HG03442 (cell line): ENCODE data around the gene PGGHG.

Source experiments
- ATAC-seq: cut with Tn5 transposase; IDR thresholded peaks from one replicate; pipeline ENCODE4 v1.9.1; 2021; ENCODE audit warnings: mild to moderate bottlenecking, moderate library complexity; ENCODE audit not compliant: unreplicated experiment

Gene PGGHG

DNA sequence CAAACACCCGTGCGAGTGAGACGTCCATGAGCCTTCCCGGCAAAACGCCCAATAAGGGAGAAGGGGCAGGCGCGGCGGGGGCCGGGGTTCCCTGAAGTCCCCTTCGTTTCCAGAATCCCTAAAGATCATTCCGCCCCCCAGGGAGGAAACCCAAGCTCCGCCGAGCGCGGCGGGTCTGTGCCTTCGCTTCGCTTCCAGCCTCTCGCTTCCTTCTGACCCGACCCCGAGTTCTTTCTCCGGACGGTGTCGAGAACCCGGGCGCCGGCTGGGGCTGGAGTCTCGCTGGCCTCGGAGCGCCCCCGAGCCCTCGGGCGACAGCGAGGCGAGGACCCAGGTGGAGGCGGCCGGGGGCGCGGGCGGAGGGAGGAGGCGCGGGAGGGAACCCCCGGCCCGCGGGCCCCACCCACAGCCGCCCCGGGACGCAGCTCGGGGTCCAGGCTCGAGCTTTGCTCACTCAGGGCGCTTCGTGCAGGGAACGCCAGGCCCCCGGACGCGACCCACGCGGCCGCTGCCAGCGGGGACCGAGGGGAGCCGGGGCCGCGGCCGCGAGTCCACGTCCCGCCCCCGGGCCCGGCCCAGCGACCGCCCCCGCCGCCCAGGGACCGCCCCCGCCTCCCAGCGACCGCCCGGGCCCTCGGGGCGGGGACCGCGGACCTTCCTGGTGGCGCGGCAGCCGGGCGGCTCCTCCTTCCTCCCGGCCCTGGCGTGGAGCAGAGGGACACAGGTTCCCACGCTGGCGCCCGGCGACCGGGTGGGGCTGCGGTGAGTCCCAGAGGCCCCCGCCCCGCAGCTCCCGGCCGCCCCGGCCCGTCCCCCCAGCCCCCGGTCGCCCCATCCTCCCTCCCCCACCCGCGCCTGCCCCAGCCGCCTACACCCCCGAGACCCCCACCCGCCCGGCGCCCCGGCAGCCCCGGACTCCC is at the start of gene PGGHG:
PGGHG (plus strand) TSS at position 649 of the 920 bp plus-strand sequence. CDS start 691 bp downstream, outside the sequence.
- no peak for ATAC-seq

DNA sequence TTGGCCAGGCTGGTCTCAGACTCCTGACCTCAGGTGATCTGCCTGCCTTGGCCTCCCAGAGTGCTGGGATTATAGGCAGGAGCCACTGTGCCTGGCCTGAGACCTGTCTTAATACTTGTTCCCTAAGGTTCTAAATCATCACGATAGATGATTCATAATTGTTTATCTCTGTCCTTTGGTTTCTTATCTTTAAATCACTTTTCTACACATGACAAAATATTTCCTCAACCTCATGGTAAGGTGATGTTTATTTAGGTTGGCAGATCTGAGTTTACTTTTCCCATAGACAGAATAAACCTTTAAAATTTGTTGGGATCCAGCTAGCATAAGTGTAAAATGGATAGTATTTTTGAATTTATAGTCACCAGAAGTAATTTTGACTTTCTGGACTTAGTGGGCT is 48.6 kb upstream of the PGGHG start:
- ATAC-seq = no peak

DNA sequence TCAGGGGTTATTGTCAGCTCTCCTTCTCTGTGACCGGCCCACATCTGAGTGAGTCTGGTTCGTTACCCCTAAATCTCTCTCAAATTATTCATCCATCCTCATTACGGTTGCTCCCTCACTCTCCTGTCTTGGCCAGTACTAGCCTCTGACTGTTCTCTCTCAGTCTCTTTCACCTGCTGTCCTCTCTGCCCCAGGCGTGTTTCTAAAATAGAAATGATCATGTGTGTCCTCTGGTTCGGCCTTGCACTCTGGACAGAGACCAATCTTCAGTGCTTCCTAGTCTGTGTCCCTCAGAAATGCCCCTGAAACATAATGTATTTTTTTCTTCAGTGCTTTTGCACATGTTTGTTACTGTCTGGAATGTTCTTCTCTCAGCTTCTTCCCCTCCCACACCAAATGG is 47.3 kb upstream of the PGGHG start:
- no peak for ATAC-seq

DNA sequence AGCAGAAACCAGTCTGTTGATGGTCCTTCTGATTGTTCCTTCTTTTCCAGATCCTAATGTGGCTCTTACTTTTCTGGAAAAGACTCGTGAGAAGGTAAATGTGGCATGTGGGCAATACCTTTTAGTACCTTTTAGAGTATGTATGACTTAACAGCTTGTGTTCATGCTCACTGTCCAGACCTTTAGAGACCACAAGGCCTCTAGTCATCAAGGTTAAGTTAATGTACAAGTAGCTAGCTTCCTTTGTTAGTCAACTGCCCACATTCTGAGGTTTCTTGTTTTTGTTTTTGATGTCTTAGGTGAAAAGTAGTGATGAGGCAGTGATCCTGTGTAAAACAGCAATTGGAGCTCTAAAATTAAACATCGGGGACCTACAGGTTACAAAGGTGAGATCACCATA is 44.5 kb upstream of the PGGHG start:
- ATAC-seq = no peak

DNA sequence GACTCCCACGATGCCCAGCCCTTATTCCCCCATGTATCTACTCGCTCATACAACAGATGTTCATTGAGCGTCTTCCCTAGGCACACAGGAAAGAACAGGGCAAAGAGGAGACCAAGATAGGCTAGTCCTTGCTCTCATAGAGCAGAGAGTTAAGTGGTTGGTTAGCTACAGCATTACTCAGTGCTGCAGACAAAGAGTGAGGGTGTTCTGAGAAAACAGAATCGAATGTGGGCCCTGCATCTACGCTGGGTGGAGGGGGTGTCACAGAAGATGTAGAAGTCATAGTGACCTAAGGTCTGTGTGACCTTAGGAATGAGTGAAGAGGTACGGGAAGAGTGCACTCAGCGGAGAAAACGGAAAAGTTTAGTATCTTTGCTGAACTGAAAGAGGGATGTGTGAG is 39.9 kb upstream of the PGGHG start:
- no peak for ATAC-seq

DNA sequence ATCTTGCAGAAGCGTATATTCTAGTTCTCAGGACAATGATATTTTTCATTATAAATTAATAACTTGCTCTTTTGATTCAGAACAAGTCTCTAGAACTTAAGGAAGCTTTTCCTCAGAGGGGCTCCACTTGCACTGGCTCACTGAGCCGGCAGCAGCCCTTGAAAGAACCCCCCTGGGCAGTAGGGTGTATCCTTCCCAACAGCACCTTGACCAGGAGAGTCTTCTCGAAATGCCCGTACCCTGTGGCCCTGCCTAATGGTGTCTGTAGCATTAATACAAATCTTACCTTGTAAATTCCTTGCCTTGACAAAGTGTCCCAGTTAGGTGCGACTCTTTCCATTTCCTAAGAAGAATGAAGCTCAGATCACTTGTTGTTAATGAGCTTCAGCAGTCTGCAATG is 38.7 kb upstream of the PGGHG start:
- ATAC-seq = no peak

DNA sequence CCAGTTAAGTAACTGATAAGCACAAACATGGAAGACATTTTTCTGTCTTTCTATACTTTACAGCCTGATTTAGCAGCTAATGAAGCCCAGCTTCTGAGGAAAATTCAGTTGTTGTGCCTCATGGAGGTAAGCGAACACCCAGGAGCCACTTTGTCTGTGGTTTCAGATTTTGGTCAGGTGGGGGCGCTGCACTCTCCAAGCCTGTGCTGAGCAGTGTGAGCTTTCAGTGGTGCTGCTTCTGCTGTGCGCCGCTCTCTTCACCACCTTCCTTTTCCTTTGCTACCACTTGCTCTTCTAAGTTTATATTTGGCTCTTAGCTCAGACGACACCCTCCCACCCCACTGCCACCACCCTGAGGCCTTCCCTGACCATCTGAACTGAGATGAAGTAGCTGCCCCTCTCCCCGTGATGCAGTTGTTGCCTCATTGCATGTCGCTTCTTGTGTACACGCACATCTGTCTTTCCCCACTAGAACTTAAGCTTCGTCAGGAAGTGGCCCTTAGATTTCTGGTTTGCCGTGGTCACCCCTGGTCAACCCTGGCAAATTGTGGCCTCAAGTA is 38.1 kb upstream of the PGGHG start:
- ATAC-seq = no peak

DNA sequence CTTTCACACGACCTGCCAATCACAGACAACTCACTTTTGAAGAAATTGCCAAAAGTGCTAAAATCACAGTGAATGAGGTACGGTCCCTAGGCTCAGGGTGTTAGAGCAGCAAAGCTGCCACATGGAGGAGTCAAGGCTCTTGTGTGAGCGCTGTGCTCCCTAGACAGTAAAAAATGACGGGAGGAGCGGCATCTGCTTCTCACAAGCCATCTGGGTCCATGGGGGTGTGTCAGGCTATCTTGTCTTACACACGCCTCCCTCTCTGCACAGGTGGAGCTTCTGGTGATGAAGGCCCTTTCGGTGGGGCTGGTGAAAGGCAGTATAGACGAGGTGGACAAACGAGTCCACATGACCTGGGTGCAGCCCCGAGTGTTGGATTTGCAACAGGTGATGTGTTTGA is 37.4 kb upstream of the PGGHG start:
- ATAC-seq = no peak

DNA sequence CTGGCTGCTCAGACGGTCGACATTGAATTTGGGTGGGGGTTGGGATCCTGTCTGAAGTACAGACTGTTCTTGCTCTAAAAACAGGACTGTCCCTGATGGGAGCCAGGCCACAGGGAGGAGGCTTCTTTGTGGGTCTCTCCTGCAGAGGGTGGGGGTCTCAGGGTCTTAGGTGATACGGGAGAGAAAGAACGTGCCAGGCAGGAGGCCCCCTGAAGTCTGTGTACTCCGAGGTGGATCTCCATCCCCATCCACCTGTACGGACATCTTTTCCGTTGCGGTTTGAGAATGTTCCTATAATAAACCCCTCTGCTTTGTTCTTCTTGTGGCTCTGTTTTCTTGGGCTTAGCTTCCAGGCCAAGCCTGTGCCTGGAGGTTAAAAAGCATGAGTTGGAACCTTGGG is 36.3 kb upstream of the PGGHG start:
- no peak for ATAC-seq

DNA sequence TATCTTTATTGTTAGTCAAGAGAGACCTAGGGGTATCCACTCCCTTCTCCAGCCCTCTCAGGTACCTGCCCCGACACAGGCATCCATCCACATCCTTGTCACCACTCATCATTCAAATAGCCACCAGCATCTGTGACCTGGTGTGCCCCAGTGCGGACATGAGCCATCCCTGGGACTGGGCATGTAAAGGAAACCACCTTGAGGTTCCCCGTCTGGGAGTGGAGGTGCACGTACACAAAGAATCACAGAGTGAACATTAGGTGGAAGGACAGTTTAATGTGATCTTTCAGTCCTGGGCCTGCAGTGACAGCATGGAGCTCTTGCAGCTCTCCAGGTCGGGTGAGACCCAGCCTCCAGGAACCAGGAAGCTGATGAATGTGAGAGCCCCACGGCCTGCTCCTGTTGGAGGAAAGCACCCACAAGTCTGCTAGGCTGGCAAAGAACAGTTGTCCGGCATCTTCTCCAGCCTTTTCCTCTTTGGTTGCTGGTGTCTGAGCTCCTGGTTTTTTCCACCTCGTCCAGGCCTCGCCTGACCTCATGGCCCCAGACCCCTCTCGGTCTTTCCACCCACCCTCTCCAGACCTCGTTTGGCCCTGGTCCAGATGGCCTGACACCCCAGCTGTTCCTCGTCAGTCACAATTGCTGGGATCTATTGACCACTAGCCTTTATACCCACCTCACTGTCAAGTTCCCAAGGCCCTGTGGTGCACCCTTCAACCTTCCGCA is 35.6 kb upstream of the PGGHG start:
- no peak for ATAC-seq

DNA sequence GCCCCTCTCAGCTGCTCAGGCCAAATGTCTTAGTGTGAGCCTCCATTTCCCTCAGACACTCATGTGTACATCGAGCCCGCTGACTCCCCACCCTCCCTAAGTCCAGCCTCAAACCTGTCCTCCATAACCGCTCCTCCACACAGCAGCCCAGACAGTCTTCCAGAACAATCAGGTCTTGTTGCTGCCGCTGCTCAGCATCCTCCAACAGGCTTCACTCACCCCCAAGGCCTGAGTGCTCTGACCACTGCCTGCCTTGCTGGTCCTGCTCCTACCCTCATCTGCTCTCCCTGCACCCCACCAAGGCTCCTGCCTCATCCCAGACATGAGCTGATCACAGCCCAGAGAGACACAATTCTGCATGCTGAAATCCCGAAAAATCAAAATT is 35.0 kb upstream of the PGGHG start:
- ATAC-seq = no peak

DNA sequence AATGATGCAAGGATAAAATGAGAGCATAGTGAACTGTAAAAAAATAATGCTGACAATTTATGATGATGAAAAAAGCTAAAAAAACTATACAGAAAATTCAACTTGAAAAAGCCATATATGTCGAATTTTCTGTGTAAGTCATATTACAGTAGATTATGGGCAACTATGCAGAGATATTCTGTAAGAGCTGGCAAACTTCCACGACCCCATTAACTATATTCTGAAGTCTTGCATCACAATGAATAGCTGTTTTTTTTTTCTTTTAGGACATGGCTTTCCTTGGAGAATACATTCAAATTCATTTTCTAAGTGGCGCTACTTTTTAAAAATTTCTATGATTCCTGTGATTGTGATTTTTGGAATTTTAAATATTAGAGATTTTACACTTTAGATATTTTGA is 33.8 kb upstream of the PGGHG start:
- no peak for ATAC-seq

DNA sequence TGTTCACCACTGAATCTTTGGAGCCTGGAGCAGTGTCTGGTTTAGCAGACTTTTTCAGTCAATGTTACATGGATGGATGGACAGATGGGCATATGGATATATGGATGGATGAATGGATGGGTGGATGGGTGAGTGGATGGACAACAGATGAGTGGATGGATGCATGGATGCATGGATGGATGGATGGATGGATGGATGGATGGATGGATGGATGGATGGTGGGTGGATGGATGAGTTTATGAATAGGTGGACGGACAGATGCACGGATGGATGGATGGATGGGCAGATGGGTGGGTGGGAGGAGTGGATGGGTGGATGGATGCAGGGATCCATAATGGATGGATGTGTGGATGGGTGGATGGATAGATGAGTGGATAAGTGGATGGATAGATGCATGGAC is 33.1 kb upstream of the PGGHG start:
- ATAC-seq = no peak

DNA sequence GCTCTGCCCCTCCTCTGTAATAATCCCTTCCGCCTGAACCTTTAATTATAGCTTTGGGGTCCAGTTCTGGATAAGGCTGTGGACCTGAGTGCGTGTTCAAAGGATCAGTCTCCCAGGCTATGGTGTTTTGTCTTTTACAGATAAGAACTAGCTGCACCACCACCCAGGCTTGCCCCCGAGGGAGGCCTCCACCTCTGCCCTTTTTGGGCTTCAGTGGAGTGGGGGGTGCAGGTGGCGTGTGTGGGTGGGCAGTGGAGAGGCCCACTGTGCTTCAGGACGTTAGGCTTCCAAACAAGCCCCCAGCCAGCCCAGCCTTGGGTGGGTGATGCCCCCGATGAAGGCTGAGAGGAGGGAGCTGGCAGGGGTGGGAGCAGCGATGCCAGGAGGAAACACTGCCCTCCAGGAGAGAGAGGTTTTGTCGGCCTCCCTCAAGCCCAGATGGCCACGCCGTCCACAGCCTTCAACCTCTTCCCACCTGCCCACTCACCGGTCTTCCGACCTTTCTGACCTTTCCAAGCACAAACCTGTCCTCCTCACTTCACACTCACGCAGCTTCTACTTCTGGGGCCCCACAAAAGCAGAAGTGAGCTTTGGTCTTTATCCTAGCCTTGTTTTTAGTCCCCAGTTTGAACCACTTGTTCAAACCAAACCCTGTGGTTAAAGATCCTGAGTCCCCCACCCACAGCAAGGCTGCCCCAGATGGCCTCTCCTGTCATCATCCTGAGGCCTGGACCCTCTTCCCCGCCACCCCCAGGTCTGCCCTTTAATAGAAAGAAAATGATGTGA is 31.8 kb upstream of the PGGHG start:
- ATAC-seq = no peak

DNA sequence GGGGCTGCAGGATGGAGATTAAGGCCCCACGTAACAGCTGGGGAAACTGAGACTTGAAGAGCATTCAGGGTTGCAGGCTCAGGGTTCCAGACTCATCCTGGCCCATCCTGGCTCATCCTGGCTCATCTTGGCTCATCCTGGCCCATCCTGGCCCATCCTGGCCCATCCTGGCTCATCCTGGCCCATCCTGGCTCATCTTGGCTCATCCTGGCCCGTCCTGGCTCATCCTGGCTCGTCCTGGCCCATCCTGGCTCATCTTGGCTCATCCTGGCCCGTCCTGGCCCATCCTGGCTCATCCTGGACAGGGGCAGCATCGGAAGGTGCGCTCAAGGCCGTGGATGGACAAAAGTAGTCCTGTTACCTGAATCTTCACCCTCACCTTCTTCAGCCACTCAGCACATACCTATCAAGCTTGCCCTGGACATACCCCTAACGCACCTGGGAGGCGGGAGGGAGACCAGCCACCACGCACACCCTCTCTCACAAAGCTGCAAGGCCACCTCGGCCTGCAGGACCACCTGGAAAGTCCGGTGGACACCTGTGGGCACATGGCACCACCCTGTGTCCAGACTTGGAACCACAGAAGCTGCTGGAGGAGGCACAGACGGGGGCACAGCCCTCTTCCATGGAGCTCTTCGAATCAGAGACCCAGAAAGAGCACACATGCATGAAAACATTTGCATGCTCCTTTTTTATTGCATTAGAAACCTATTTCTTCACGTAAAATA is 31.0 kb upstream of the PGGHG start:
- ATAC-seq = no peak

DNA sequence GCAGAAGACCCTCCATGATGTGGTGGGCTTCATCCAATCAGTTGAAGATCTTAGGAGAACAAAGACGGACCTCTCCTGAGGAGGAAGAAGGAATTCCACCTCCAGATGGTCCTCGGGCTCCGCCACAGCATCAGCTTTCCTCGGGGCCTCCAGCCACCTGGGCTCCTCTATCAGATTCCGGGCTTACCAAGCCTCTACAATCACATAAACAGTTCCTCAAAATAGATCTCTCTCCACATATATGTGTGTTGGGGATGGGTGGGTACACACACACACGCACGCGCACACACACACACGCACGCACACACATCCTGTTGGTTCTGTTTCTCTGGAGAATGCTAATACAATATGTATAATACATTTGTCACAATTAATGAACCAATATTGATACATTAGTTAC is 29.5 kb upstream of the PGGHG start:
- ATAC-seq = no peak

DNA sequence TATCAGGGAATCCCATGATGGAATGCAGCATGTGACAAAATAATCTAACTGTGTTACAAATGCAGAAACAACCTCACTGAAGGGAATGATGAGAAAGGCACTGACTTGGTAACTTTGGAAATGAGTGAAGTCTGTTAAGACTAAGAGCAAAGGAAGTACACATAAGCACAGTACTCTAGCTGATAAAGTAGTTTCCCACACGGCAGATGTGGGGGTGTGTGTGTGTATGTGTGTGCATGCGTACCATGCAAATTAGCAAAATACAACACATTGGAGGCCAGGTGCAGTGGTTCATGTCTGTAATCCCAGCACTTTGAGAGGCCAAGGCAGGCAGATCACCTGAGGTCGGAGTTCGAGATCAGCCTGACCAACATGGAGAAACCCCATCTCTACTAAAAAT is 27.3 kb upstream of the PGGHG start:
- ATAC-seq = no peak

DNA sequence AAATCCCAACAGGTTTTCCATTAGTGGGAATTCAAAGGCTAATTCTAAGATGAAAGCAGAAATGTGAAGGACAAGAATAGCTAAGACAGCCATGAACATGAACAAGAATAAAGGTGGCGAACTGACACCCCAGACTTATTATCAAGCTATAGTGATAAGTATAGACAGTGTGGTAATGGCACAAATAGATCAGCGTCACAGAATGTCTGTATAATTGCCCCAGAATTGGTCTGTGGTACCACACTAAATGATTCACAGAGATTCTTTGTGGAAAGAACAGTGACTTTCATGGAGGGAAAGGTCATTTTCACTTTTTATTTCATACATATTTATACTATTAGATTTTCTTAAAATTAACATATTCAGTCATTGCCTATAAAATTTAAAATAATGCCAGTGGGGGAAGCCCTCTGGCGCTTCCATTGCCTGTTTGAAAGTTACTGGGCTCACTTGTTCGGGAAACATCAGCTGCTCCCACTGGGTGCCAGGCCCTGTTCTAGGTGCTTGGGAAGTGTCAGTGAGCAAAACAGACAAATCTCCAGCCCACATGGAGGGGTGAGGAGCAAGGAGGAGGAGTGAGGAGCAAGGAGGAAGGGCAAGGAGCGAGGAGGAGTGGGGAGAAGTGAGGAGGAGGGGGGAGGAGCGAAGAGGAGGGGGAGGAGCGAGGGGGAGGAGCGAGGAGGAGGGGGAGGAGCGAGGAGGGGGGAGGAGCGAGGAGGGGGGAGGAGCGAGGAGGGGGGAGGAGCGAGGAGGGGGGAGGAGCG is 22.1 kb upstream of the PGGHG start:
- ATAC-seq = no peak

DNA sequence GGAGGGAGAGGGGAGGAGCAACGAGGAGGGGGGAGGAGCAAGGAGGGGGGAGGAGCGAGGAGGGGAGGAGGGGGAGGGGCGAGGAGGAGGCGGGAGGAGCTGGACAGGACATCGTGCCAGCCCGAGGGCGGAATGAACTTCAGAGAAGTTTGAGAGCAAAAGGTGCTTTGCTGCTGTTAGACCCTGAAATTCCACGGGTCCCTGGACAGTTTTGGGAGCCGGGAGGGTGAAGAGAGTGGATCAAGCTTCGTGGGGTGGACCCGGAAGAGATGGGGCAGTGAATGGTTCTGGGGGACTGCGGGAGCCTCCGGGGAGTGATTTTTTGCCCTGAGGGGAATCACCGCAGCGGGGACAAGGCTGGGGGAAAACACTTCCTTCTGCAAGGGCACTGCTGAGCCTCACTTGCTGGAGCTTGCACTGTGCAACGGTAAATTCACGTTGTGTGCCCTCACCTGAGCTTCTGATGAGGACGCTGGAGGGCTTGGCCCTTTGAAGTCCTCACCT is 21.4 kb upstream of the PGGHG start:
- no peak for ATAC-seq

DNA sequence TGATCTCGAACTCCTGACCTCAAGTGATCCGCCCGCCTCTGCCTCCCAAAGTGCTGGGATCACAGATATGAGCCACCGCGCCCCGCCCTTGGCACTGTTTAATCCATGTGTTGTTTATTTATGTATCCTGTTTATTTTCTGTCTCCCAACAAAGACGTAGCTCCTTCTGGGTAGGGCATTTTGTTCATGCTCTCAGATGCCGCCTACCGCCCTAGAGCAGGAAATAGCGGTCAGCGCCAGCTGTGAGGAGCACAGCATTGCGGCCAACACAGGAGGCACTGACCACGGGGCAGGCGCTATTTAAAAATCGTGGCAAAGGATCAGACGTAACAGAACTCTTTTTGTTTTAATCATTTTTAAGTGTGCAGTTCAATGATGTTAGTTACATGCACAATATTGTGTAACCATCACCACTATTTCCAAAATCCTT is 20.2 kb upstream of the PGGHG start:
- peak; percentile 40 for ATAC-seq
